IMR-90 (cell line): ENCODE data around the gene TECPR2. TPM values are rescaled to one million over a fixed set of nuclear protein-coding genes. Genes with fewer than 3 reads are reported as not detected.

Experiments
- ATAC-seq: fragments of 200-7000 bp; cut with Tn5 transposase; 2 replicates; pipeline ENCODE4 v1.9.1; 2020; ENCODE audit warnings: low read depth, mild to moderate bottlenecking, moderate library complexity
- BruUV-seq: library from RNA; stranded (reverse); fragments of 400-500 nt; replicated peaks from 2 replicates; lab custom pipeline; 2021; lab: Mats Ljungman, UMichigan
- CTCF ChIA-PET: fragments of 300-600 bp; formaldehyde crosslinking; extraction: SDS; loops from one replicate; lab custom pipeline; 2021; ENCODE audit warnings: antibody characterized with exemption; lab: Yijun Ruan, JAX
- POLR2A ChIA-PET: fragments of 300-600 bp; sonication (Branson Sonifier 250); formaldehyde crosslinking; loops from one replicate; lab custom pipeline; 2022; ENCODE audit warnings: antibody characterized with exemption; ENCODE audit not compliant: unreplicated experiment; lab: Charles Lee
- DNase-seq: peaks from one replicate; pipeline ENCODE4 v3.0.0; 2013
- H2AFZ ChIP-seq: replicated peaks from 2 replicates; pipeline ENCODE3; 2013; ENCODE audit warnings: low read length, mild to moderate bottlenecking; ENCODE audit not compliant: poor library complexity
- H2AK5ac ChIP-seq: 2 replicates; pipeline ENCODE4 v1.6.1; 2013; ENCODE audit warnings: low read depth, low read length, inconsistent platforms
- H2AK9ac ChIP-seq: replicated peaks from 2 replicates; pipeline ENCODE3; 2013; ENCODE audit warnings: mild to moderate bottlenecking, low read depth, low read length, moderate library complexity; ENCODE audit not compliant: poor library complexity
- H2BK120ac ChIP-seq: 2 replicates; pipeline ENCODE4 v1.6.1; 2013; ENCODE audit warnings: low read depth, low read length, inconsistent platforms
- H2BK15ac ChIP-seq: 3 replicates; pipeline ENCODE4 v1.6.1; 2013; ENCODE audit warnings: low read depth, low read length, inconsistent platforms
- H2BK20ac ChIP-seq: 2 replicates; pipeline ENCODE4 v1.6.1; 2013; ENCODE audit warnings: low read depth, mild to moderate bottlenecking, inconsistent platforms, low read length, moderate library complexity
- H2BK5ac ChIP-seq: 2 replicates; pipeline ENCODE4 v1.6.1; 2013; ENCODE audit warnings: mild to moderate bottlenecking, low read depth, low read length, inconsistent platforms; ENCODE audit not compliant: poor library complexity, severe bottlenecking
- H3K14ac ChIP-seq: replicated peaks from 2 replicates; pipeline ENCODE4 v1.6.1; 2013; ENCODE audit warnings: low read depth, low read length, inconsistent platforms
- H3K18ac ChIP-seq: 2 replicates; pipeline ENCODE4 v1.6.1; 2013; ENCODE audit warnings: low read depth, low read length, control low read depth
- H3K23ac ChIP-seq: 2 replicates; pipeline ENCODE4 v1.6.1; 2013; ENCODE audit warnings: low read depth, low read length, inconsistent platforms
- H3K27ac ChIP-seq: 2 replicates; pipeline ENCODE4 v1.5.1; 2013; ENCODE audit warnings: mild to moderate bottlenecking, control low read depth, low read length; ENCODE audit not compliant: insufficient read depth
- H3K27me3 ChIP-seq: 2 replicates; pipeline ENCODE4 v1.6.1; 2013; ENCODE audit warnings: low read length; ENCODE audit not compliant: control insufficient read depth, insufficient read depth
- H3K36me3 ChIP-seq: 2 replicates; pipeline ENCODE4 v1.6.1; 2013; ENCODE audit warnings: low read length, mixed read lengths; ENCODE audit not compliant: control insufficient read depth, insufficient read depth
- H3K4ac ChIP-seq: 2 replicates; pipeline ENCODE4 v1.6.1; 2013; ENCODE audit warnings: low read depth, low read length, inconsistent platforms
- H3K4me1 ChIP-seq: 2 replicates; pipeline ENCODE4 v1.6.1; 2013; ENCODE audit warnings: low read length, mixed read lengths; ENCODE audit not compliant: control insufficient read depth, insufficient read depth
- H3K4me2 ChIP-seq: 2 replicates; pipeline ENCODE4 v1.6.1; 2013; ENCODE audit warnings: low read depth, mild to moderate bottlenecking, control low read depth, low read length, moderate library complexity
- H3K4me3 ChIP-seq: 2 replicates; pipeline ENCODE4 v1.5.1; 2013; ENCODE audit warnings: low read depth, mild to moderate bottlenecking, control low read depth, low read length, moderate library complexity; ENCODE audit not compliant: insufficient read depth
- H3K56ac ChIP-seq: 2 replicates; pipeline ENCODE4 v1.6.1; 2013; ENCODE audit warnings: low read length, inconsistent platforms; ENCODE audit not compliant: insufficient read depth; ENCODE audit errors: extremely low read depth
- H3K79me1 ChIP-seq, 2 experiments: 2 replicates each; pipeline ENCODE4 v1.6.1; 2013; ENCODE audit warnings: low read length in 2 of 2, inconsistent platforms in 1 of 2, low read depth in 1 of 2
- H3K9ac ChIP-seq: 2 replicates; pipeline ENCODE4 v1.6.1; 2013; ENCODE audit warnings: low read depth, low read length, control low read depth
- H3K9me1 ChIP-seq: 2 replicates; pipeline ENCODE4 v1.6.1; 2013; ENCODE audit warnings: low read length, inconsistent platforms; ENCODE audit not compliant: insufficient read depth
- H3K9me3 ChIP-seq: 2 replicates; pipeline ENCODE4 v1.6.1; 2013; ENCODE audit warnings: low read length; ENCODE audit not compliant: control insufficient read depth, insufficient read depth
- H4K20me1 ChIP-seq: 2 replicates; pipeline ENCODE4 v1.6.1; 2013; ENCODE audit warnings: low read length, inconsistent platforms; ENCODE audit not compliant: insufficient read depth
- H4K5ac ChIP-seq: 2 replicates; pipeline ENCODE4 v1.6.1; 2013; ENCODE audit warnings: mild to moderate bottlenecking, low read depth, low read length, control low read depth
- H4K8ac ChIP-seq, 2 experiments: 2 replicates each; pipeline ENCODE4 v1.6.1; 2013; ENCODE audit warnings: low read depth in 2 of 2, low read length in 2 of 2, control low read depth in 1 of 2, inconsistent platforms in 1 of 2
- H4K91ac ChIP-seq: 2 replicates; pipeline ENCODE4 v1.6.1; 2013; ENCODE audit warnings: low read depth, low read length, inconsistent platforms; ENCODE audit not compliant: insufficient read depth
- BHLHE40 ChIP-seq: fragments of 150-350 bp; IDR thresholded peaks from 2 replicates; pipeline ENCODE4 v1.6.1; 2016; ENCODE audit warnings: mild to moderate bottlenecking, low read depth, low read length
- FOS ChIP-seq: fragments of 150-350 bp; IDR thresholded peaks from 2 replicates; pipeline ENCODE4 v1.6.1; 2016; ENCODE audit warnings: low read depth, low read length
- MAZ ChIP-seq: IDR thresholded peaks from 2 replicates; pipeline ENCODE4 v1.6.1; 2012; ENCODE audit warnings: low read depth, mild to moderate bottlenecking, low read length, improper control_type of control experiment, moderate library complexity, borderline replicate concordance
- MXI1 ChIP-seq: IDR thresholded peaks from 2 replicates; pipeline ENCODE4 v1.6.1; 2012; ENCODE audit warnings: low read depth, mild to moderate bottlenecking, low read length, moderate library complexity, borderline replicate concordance
- NFE2L2 ChIP-seq: fragments of 150-350 bp; IDR thresholded peaks from 2 replicates; pipeline ENCODE4 v1.6.1; 2016; ENCODE audit warnings: low read depth, mild to moderate bottlenecking, low read length
- RAD21 ChIP-seq: IDR thresholded peaks from 2 replicates; pipeline ENCODE4 v1.6.1; 2012; ENCODE audit warnings: low read length, improper control_type of control experiment
- RCOR1 ChIP-seq: IDR thresholded peaks from 2 replicates; pipeline ENCODE4 v1.6.1; 2012; ENCODE audit warnings: mild to moderate bottlenecking, low read length, improper control_type of control experiment; ENCODE audit not compliant: insufficient replicate concordance
- SMC3 ChIP-seq: fragments of 150-350 bp; IDR thresholded peaks from 2 replicates; pipeline ENCODE4 v1.6.1; 2016; ENCODE audit warnings: low read depth, mild to moderate bottlenecking, antibody characterized with exemption, low read length, moderate library complexity
- USF2 ChIP-seq: fragments of 150-350 bp; IDR thresholded peaks from 2 replicates; pipeline ENCODE4 v1.6.1; 2017; ENCODE audit warnings: mild to moderate bottlenecking, antibody characterized with exemption, low read length, low read depth
- WGBS, 2 experiments: methylation state at CpG; one replicate each; pipeline versions ENCODE4 v1.1.5 to v1.1.7; 2013; ENCODE audit warnings: missing lambda C conversion rate in 2 of 2; ENCODE audit not compliant: insufficient read length in 1 of 2; ENCODE audit errors: extremely low coverage in 2 of 2; 5-methylcytosine and 5-hydroxymethylcytosine counted together
- dilution Hi-C: fragments of 300-500 bp; cut with HindIII; formaldehyde crosslinking; loops from one replicate; pipeline ENCODE4 v1.14.3; 2018; ENCODE audit warnings: low sequenced_read_pairs; ENCODE audit not compliant: unreplicated experiment
- in situ Hi-C: fragments of 300-500 bp; cut with MboI; formaldehyde crosslinking; loops from 3 replicates; pipeline ENCODE4 v1.14.3; 2019; ENCODE audit warnings: low sequenced_read_pairs, inconsistent platforms, mixed read lengths
- intact Hi-C: fragments of 100-400 bp; cut with micrococcal nuclease; formaldehyde crosslinking; loops from 2 replicates; pipeline ENCODE4 v1.10.0; 2022
- polyA plus RNA-seq, 3 experiments: library from polyadenylated mRNA; depleted of rRNA; stranded (reverse); fragments of >200 nt; gene quantifications; 2 replicates each; pipeline ENCODE4 v1.2.3, GENCODE V29; 2012; ENCODE audit warnings: low replicate concordance in 1 of 3
- total RNA-seq: library from RNA; depleted of rRNA; stranded (reverse); fragments of >200 nt; gene quantifications from 2 replicates; pipeline ENCODE4 v1.2.3, GENCODE V29; 2012

The TECPR2 gene
- total and polyA plus RNA-seq, 2 of the 4 experiments (the other 2 are of a cell fraction) = 9.5 to 11.7 TPM

- H4K20me1 ChIP-seq = peaks cover 20% of the 10 kb centered on the region; the same call in 1 of the 2 replicates
- no peak overlapping the region for H4K91ac ChIP-seq
- H2BK20ac ChIP-seq = no peak overlapping the region
- no peak overlapping the region for H3K9ac ChIP-seq
- dilution Hi-C loops (no loop called here), intact Hi-C loops (no loop called here), in situ Hi-C loops (no loop called here)
- no peak overlapping the region for H2AK5ac ChIP-seq
- no peak for DNase-seq
- peaks cover 22 to 69% of the 10 kb centered on the region in 2 experiments; a peak in 3 of 4 replicates for H3K79me1 ChIP-seq
- H3K4ac ChIP-seq = no peak overlapping the region
- H3K27ac ChIP-seq = no peak overlapping the region
- H3K4me2 ChIP-seq = no peak overlapping the region
- no peak overlapping the region for H2BK15ac ChIP-seq
- no CpG with 5 or more reads among the region's 3 CpGs for WGBS, 2 experiments
- ATAC-seq = no peak
- no peak overlapping the region for H3K18ac ChIP-seq
- H3K14ac ChIP-seq = no peak overlapping the region
- BruUV-seq = no TSS peak
- H3K36me3 ChIP-seq = peaks cover 8% of the 10 kb centered on the region
- H3K27me3 ChIP-seq = no peaks in the 10 kb centered on the region
- no peak overlapping the region for H4K5ac ChIP-seq
- H3K9me3 ChIP-seq = no peaks in the 10 kb centered on the region
- ChIA-PET POLR2A (no interaction called here), CTCF (no interaction called here)
- H2AK9ac ChIP-seq = no peak overlapping the region
- H2BK120ac ChIP-seq = no peak overlapping the region
- no peak overlapping the region for H3K4me3 ChIP-seq
- no peaks in the 10 kb centered on the region for H3K4me1 ChIP-seq
- H3K56ac ChIP-seq = no peak overlapping the region
- H3K23ac ChIP-seq = no peak overlapping the region
- TF ChIP-seq FOS = no peak
- TF ChIP-seq MXI1 = no peak
- TF ChIP-seq NFE2L2 = no peak
- no peak for TF ChIP-seq SMC3
- no peak for TF ChIP-seq USF2
- TF ChIP-seq RCOR1 = no peak
- no peak for TF ChIP-seq MAZ
- TF ChIP-seq BHLHE40 = no peak
- no peak for TF ChIP-seq RAD21
- peaks cover 20% of the 10 kb centered on the region for H3K9me1 ChIP-seq
- H4K8ac ChIP-seq = no peak overlapping the region
- H2BK5ac ChIP-seq = no peak overlapping the region
- no peak overlapping the region for H2AFZ ChIP-seq
These were observed 10.4 kb downstream of the TECPR2 start for GRCh38 chr14:102373110-102373509.
